ACHN (cell line): ENCODE measurements around the gene WNK3.

Experiments
- DNase-seq: peaks from one replicate; pipeline ENCODE4 v3.0.0-alpha.2; 2015
- in situ Hi-C: cut with HindIII; loops from 2 replicates; pipeline ENCODE4 v1.10.0; 2017; ENCODE audit warnings: low sequenced_read_pairs, low pct_ligation_motif_present, low pct_unique_long_range_greater_than_20kb

The WNK3 gene

DNA sequence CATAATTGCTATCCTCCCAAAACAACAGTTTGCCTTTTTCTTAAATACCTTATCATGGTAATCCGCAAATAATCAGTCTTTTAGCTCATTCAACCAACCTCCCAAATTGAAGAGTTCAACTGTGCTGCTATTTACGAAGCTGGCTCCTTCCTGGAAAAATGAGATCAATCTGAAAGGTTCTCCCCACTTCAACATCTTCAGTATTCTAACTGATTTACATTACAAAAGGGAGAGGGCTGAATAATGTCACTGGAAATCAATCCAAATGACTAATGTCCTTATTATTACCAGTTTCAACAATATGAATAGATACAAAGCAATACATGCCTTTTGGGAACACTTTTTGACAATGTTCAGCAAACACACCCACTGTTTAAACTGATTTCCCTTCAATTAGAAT lies 86.2 kb downstream of the WNK3 start:
- no peak for DNase-seq
- in situ Hi-C loops: no loop called here

GRCh38 chrX:54248309-54248708 lies 109.5 kb downstream of the WNK3 start:
- in situ Hi-C loops: no loop called here
- peak; percentile 22 for DNase-seq

- no peak for DNase-seq
- in situ Hi-C loops: no loop called here
Observed at GRCh38 chrX:54246866-54247265, 111.0 kb downstream of the WNK3 start.

DNA sequence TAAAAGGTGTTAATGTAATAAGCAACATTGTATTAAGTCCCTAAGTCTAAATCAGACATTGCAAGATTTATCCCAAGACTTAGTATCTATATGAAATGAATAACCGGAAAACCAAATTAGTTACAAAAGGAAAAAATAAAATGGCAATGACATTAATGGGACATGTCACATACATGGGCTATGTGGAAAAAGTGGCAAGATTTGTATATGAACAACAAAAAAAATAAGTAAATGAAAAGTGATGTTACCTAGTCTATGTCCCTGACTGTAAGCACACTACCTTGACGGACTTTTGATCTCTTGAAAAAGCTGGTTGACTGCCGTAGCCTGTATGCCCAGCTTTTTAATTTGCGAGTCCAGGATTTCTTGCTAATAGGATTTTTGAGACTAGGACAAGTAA lies 119.3 kb downstream of the WNK3 start:
- no peak for DNase-seq
- in situ Hi-C loops: no loop called here

DNA sequence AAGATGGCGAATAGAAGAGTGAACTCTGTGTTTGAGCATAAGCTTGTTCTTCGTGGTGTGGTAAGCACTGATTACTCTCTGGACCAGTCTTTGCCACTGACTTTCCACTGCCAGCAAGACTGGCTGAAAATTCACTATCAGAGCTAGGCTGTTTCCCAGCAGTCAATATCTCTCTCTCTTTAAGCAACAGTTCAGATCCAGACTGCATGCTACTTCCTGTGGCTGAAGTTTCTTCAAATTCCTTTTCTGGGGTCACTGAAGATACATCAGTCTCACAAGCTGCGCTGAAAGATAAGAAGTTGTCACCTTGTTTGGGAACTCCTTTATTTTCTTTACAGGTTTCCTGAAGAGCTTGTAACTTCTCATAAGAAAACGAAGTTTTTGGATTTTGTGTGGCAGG lies 120.8 kb downstream of the WNK3 start:
- no peak for DNase-seq
- in situ Hi-C loops: no loop called here

DNA sequence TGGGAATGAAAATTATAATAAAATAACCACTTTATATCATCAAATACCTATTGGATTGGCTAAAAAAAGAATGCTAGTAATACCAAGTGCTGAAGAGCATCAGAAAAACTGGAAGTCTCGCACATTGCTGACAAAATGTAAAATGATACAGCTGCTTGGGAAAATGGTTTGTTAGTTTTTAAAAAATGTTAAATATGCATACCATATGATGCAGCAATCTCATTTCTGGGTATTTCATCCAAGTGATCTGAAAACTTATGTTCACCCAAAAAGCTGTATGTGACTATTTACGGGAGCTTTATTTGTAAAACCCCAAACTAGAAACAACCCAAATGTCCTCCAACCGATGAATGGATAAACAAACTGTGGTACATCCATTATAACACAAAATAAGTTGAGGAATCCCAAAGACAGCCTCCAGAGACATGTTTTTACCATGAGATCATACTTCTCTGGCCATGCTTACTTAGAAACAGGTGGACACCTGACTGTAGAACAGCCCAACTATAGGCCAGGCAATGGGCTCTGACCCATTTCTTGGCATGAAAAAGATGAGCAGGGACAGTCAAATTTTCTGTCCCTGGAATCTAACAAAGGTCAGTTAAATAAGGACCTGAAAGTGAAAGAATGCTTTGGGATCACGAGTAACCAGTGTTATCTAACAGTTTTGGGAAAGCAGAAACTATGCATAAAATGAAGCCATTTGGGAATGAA lies 127.3 kb downstream of the WNK3 start:
- DNase-seq: no peak
- in situ Hi-C loops: no loop called here

GRCh38 chrX:54223581-54223980 lies 134.3 kb downstream of the WNK3 start:
- DNase-seq: no peak
- in situ Hi-C loops: no loop called here

- DNase-seq: no peak
- in situ Hi-C loops: no loop called here
Observed at GRCh38 chrX:54213603-54214002, 144.2 kb downstream of the WNK3 start.

- DNase-seq: no peak
- in situ Hi-C loops: no loop called here
Observed at GRCh38 chrX:54208531-54208930, 149.3 kb downstream of the WNK3 start.

DNA sequence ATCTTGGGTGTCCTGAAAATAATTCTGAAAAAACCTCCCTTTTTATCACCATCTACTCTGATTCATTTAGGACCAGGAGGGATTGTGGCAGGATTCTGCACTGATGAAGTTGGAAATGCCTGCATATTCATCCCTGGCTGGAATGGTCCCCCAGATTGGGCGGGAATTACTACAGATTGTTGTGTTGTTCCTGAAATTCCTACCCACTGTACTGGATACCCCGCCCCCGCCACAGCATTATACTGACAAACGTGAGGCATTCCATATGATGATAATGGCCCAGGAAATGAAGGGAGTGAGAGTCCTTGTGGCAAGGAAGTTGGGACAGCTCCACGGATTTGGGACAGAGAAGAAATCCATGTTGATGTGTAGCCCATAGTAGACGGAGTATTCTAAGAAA lies 159.6 kb downstream of the WNK3 start:
- in situ Hi-C loops: no loop called here
- no peak for DNase-seq

DNA sequence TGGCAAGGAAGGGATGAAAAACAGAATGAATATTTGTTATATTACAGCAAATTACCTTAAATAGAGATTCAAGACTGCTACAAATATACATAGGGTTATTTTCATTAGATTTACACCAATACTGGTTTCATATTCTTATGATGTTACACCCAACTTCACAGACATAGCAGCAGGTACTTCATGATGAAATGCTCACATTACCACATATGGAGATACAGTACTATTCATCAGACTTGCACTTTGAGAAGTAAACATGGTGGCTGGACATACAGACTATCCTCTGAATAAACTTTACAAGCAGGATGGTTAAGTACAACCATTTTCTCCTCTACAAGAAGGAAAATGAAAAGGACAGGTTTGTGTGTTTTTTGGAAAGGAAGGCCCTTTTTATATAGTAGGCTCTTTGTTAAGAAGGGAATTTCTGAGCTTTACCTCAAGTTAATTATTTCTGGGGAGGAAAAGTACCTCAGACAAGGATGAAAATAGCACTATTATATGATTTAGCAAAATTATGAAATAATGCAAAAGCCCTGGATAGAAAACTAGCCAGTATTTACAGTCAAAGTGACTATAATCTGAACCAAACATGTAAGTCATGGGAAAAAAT lies 162.8 kb downstream of the WNK3 start:
- in situ Hi-C loops: no loop called here

GRCh38 chrX:54193085-54193821 lies 164.6 kb downstream of the WNK3 start:
- in situ Hi-C loops: no loop called here
- no peak for DNase-seq

More for the DNA sequence above, 162.8 kb downstream of the WNK3 start:
- no peak for DNase-seq

DNA sequence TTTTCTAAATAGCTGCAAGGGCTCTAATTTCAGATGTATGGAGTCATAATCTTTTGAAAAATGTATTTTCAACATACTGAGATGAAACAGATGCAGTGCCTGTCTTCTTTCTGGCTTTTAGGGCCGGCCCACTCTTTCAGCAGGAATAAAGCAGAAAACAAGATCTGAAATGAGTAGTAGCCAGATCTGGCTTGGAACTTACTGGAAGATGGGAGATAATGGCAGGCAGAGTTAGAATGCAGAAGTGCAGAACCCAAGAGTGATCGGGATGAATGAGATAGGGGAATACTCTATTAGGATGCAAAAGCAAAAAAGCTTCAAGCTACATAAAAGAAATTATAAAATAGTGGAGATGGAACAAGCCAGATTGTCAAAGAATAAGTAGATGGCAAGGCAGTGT lies 173.4 kb downstream of the WNK3 start:
- in situ Hi-C loops: no loop called here
- DNase-seq: no peak

GRCh38 chrX:54182864-54183613 lies 174.8 kb downstream of the WNK3 start, which contains the start of gene FAM120C:
TSS of gene FAM120C (minus strand) at chrX:54183254. CDS start at chrX:54183198, 56 bp downstream.
- in situ Hi-C loops: no loop called here
- DNase-seq: peak; percentile 57

DNA sequence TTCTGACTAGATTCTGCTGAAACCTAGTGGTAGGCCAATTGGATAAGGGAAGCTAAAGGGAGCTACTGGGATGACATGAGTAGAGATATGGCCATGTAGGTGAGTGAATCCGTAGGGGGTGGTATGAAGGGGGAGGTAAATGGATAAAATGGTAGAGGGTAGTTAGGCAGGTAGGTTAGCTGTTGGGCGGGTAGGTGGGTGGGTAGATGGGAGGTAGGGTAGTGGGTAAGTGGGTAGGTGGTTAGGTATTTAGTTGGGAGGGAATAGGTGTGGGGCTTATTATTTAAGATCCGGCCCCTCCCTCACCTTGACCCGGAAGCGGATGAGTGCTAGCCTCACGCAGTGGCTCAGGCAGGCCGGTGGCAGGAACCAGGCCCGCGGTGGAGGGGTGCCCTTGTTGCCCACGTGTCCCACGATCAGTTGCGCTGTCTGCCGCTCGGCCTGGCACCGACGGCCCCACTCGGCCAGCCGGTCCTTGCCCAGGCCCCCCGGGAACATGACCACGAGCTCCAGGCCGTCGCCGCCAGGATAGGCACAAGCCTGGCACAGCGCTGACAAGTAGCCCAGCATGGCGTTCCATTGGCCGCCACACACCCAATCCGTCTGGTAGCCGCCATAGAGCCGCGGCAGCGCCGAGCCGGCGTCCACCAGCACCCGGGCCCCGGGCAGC lies 175.5 kb downstream of the WNK3 start:
- in situ Hi-C loops: no loop called here
- peak; percentile 14 for DNase-seq

DNA sequence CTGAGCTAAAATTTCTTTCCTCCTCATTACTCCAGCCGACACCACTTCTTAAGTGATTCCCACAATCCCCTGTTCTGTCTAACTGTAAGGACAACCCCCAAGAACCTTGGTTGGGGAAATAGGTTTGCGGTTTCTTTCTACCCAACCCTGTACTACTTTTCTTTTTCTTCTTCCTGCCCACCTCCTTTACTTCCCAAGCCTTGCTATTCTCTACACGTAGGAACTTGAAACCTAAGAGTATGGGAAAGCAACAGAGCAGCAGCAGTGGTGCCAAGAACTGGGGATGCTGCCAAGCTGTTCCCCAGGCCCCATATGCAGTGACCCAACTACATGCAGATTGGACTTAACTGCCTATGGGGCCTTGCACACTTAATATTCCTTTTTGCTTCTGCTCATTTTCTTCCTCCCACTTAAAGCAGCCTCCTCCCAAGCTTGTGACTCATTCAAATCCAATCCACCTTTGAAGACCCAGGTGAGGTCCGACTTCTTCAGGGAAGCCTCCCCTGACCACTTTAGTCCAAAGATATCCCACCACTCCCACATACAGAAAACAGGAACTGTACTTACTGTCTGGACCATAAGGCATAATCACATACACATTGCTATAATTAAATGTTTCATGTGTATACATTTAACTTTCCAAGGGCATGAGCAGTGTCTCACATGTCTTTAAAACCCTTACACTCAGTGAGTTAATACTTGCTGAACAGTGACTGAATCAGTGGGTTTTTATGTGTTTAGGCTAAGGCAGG lies 176.5 kb downstream of the WNK3 start:
- in situ Hi-C loops: no loop called here
- DNase-seq: peak; percentile 22

GRCh38 chrX:54180403-54180802 lies 177.4 kb downstream of the WNK3 start:
- in situ Hi-C loops: no loop called here
- DNase-seq: peak; percentile 29
